PC-3 (cell line): Measurements from ENCODE around the gene CAV1. TPM values are rescaled to one million over a fixed set of nuclear protein-coding genes. Genes with fewer than 3 reads are reported as not detected.

Experiments used
- ATAC-seq: fragments of 200-7000 bp; cut with Tn5 transposase; 2 replicates; pipeline ENCODE4 v1.9.1; 2020; ENCODE audit warnings: mild to moderate bottlenecking, moderate library complexity
- BruUV-seq: library from RNA; stranded (reverse); fragments of 400-500 nt; replicated peaks from 2 replicates; lab custom pipeline; 2021; lab: Mats Ljungman, UMichigan
- CTCF ChIA-PET: fragments of 300-600 bp; sonication (Branson Sonifier 250); formaldehyde crosslinking; loops from one replicate; lab custom pipeline; 2022; ENCODE audit warnings: antibody characterized with exemption; lab: Charles Lee
- POLR2A ChIA-PET: fragments of 300-600 bp; sonication (Branson Sonifier 250); formaldehyde crosslinking; loops from one replicate; lab custom pipeline; 2022; ENCODE audit warnings: antibody characterized with exemption; ENCODE audit not compliant: unreplicated experiment; lab: Charles Lee
- DNase-seq: peaks from one replicate; pipeline ENCODE4 v3.0.0-alpha.2; 2015
- H2AFZ ChIP-seq: fragments of 300-600 bp; sonication (generic); 2 replicates; pipeline ENCODE4 v1.6.0; 2016; ENCODE audit warnings: antibody characterized with exemption, low read length
- H3F3A ChIP-seq: fragments of 300-600 bp; sonication (generic); one replicate; pipeline ENCODE4 v1.6.0; 2017; ENCODE audit warnings: antibody characterized with exemption, low read length, control low read depth, mild to moderate bottlenecking; ENCODE audit not compliant: unreplicated experiment
- H3K27ac ChIP-seq: fragments of 300-600 bp; sonication (generic); 2 replicates; pipeline ENCODE4 v1.5.1; 2016; ENCODE audit warnings: mild to moderate bottlenecking, low read length
- H3K27me3 ChIP-seq: fragments of 300-600 bp; sonication (generic); 2 replicates; pipeline ENCODE4 v1.6.1; 2016; ENCODE audit warnings: low read length, mixed read lengths
- H3K36me3 ChIP-seq: fragments of 300-600 bp; sonication (generic); 2 replicates; pipeline ENCODE4 v1.6.1; 2016; ENCODE audit warnings: low read depth, mixed run types, low read length, mixed read lengths
- H3K4me1 ChIP-seq: fragments of 300-600 bp; sonication (generic); 2 replicates; pipeline ENCODE4 v1.5.1; 2016; ENCODE audit warnings: low read length; ENCODE audit not compliant: insufficient read depth
- H3K4me2 ChIP-seq: fragments of 300-600 bp; sonication (generic); 2 replicates; pipeline ENCODE4 v1.6.0; 2016; ENCODE audit warnings: low read length
- H3K4me3 ChIP-seq: fragments of 300-600 bp; sonication (generic); 2 replicates; pipeline ENCODE4 v1.5.1; 2016; ENCODE audit warnings: mild to moderate bottlenecking, low read length, mixed read lengths
- H3K79me2 ChIP-seq: fragments of 300-600 bp; sonication (generic); 2 replicates; pipeline ENCODE4 v1.6.1; 2017; ENCODE audit warnings: low read length, mixed read lengths
- H3K9ac ChIP-seq: fragments of 300-600 bp; sonication (generic); 2 replicates; pipeline ENCODE4 v1.6.0; 2016; ENCODE audit warnings: mild to moderate bottlenecking, low read length
- H3K9me2 ChIP-seq: fragments of 300-600 bp; sonication (generic); replicated peaks from 2 replicates; pipeline ENCODE4 v1.6.1; 2016; ENCODE audit warnings: mixed run types, low read length, mixed read lengths
- H3K9me3 ChIP-seq: fragments of 300-600 bp; sonication (generic); 2 replicates; pipeline ENCODE4 v1.6.1; 2016; ENCODE audit warnings: low read length, mixed read lengths
- H4K20me1 ChIP-seq: fragments of 300-600 bp; sonication (generic); 2 replicates; pipeline ENCODE4 v1.6.1; 2016; ENCODE audit warnings: low read length, mixed read lengths
- EZH2 ChIP-seq: fragments of 300-600 bp; sonication (generic); IDR thresholded peaks from one replicate; pipeline ENCODE4 v1.6.1; 2017; ENCODE audit warnings: antibody characterized with exemption, mild to moderate bottlenecking, low read length; ENCODE audit not compliant: unreplicated experiment
- EZH2phosphoT487 ChIP-seq: fragments of 300-600 bp; sonication (generic); IDR thresholded peaks from 2 replicates; pipeline ENCODE4 v1.6.1; 2018; ENCODE audit warnings: mild to moderate bottlenecking, antibody characterized with exemption, low read length, borderline replicate concordance
- intact Hi-C: fragments of 100-400 bp; cut with micrococcal nuclease; formaldehyde crosslinking; loops from 2 replicates; pipeline ENCODE4 v1.9.0; 2023
- total RNA-seq: library from RNA; depleted of rRNA; stranded (reverse); fragments of >200 nt; gene quantifications from 2 replicates; pipeline ENCODE4 v1.2.3, GENCODE V29; 2014
- TF ChIP-seq, protein P1 (sequence below): fragments of 300-600 bp; sonication (generic); conservative IDR thresholded peaks from 2 replicates; pipeline ENCODE4 v1.5.1; 2017; ENCODE audit warnings: antibody characterized with exemption, low read depth, mild to moderate bottlenecking, low read length

The CAV1 gene
- total RNA-seq, 1 experiment from 2014 or later: 284 TPM

- no peaks in the 10 kb centered on the region for H3K9me3 ChIP-seq
- TF ChIP-seq EZH2phosphoT487 (no peak), EZH2 (no peak)
- TF ChIP-seq, protein P1, sequence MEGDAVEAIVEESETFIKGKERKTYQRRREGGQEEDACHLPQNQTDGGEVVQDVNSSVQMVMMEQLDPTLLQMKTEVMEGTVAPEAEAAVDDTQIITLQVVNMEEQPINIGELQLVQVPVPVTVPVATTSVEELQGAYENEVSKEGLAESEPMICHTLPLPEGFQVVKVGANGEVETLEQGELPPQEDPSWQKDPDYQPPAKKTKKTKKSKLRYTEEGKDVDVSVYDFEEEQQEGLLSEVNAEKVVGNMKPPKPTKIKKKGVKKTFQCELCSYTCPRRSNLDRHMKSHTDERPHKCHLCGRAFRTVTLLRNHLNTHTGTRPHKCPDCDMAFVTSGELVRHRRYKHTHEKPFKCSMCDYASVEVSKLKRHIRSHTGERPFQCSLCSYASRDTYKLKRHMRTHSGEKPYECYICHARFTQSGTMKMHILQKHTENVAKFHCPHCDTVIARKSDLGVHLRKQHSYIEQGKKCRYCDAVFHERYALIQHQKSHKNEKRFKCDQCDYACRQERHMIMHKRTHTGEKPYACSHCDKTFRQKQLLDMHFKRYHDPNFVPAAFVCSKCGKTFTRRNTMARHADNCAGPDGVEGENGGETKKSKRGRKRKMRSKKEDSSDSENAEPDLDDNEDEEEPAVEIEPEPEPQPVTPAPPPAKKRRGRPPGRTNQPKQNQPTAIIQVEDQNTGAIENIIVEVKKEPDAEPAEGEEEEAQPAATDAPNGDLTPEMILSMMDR: no peak
- ATAC-seq (no peak), DNase-seq (peak; percentile 29)
- H3K36me3 ChIP-seq: peaks cover 20% of the 10 kb centered on the region
- no peaks in the 10 kb centered on the region for H4K20me1 ChIP-seq
- no TSS peak for BruUV-seq
- H3K4me1 ChIP-seq: peaks cover 30% of the 10 kb centered on the region
- H3F3A ChIP-seq: no peaks in the 10 kb centered on the region
- CTCF ChIA-PET: interaction anchor here (1.2 kb wide), 1 partner anchor 25 kb away, joined by 4 read pairs; no protein-coding TSS in a partner anchor
- POLR2A ChIA-PET: interaction anchor here (0.6 to 0.7 kb wide), 2 partner anchors 24 to 77 kb away, joined by 3 to 5 read pairs; no protein-coding TSS in a partner anchor
- no peak overlapping the region for H2AFZ ChIP-seq
- intact Hi-C loops: no loop called here
- peak overlapping the region; percentile 92 for H3K4me2 ChIP-seq
- H3K9ac ChIP-seq: peak overlapping the region; percentile 91; the same call in 1 of the 2 replicates
- peak overlapping the region; percentile 89 for H3K4me3 ChIP-seq
- H3K27ac ChIP-seq: peak overlapping the region; percentile 79
- H3K79me2 ChIP-seq: peaks cover 68% of the 10 kb centered on the region
- H3K9me2 ChIP-seq: no peaks in the 10 kb centered on the region
- H3K27me3 ChIP-seq: no peaks in the 10 kb centered on the region
These were observed 23.2 kb upstream of the CAV1 start for GRCh38 chr7:116501425-116502167.

DNA sequence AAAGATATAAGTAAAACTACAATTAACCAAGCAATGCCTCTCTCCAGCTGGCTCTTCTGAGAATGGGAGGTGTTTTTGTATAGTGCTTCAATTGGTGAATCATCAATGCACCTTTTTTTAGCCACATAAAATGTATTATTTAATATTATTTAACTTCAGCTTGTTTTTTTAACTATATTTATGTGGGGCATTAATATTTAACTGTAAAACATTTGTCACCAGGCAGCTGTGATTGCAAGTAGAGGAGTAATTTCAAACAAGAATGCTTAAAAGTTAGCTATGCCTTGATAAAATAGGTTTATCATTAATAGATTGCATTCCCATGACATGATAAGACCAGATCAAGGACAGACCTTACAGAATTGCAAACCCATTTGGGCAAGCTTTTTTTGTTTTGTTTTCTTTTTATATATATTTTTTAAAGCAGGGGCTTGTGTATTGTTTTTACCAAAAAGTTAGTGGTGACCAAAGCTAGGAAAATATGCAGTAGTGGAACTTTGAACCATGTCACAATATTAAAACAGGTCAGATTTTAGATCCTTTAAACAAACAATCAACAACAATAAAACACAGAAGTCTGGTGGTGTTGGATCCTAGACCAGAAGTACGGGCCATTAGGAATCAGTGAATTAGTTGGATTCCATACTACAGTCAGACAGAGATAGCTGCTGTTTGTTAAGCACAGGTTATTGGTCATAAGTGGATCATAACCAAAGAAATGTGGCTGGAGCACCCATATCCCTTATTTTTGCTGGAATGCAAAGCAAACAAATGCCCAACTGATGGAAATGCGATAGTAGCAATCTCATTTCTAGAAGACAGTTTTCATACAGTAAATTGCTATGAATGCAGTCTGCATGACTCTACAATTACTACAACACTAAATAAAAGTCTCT is 22.4 kb upstream of the CAV1 start:
- H3K9me2 ChIP-seq: no peaks in the 10 kb centered on the region
- peaks cover 23% of the 10 kb centered on the region for H3K36me3 ChIP-seq
- H3K27me3 ChIP-seq: no peaks in the 10 kb centered on the region
- TF ChIP-seq EZH2 (no peak), EZH2phosphoT487 (no peak)
- TF ChIP-seq, protein P1: no peak
- intact Hi-C loops: no loop called here
- peak overlapping the region; percentile 89 for H3K4me3 ChIP-seq
- DNase-seq (no peak), ATAC-seq (no peak)
- H3F3A ChIP-seq: no peaks in the 10 kb centered on the region
- peaks cover 30% of the 10 kb centered on the region for H3K4me1 ChIP-seq
- CTCF ChIA-PET: interaction anchor here (1.2 kb wide), 1 partner anchor 24 kb away, joined by 4 read pairs; no protein-coding TSS in a partner anchor
- peaks cover 68% of the 10 kb centered on the region for H3K79me2 ChIP-seq
- BruUV-seq: no TSS peak
- no peaks in the 10 kb centered on the region for H3K9me3 ChIP-seq
- H3K4me2 ChIP-seq: peak overlapping the region; percentile 92
- no peak overlapping the region for H2AFZ ChIP-seq
- peak overlapping the region; percentile 91; the same call in 1 of the 2 replicates for H3K9ac ChIP-seq
- POLR2A ChIA-PET: interaction anchor here (0.6 kb wide), 2 partner anchors 23 to 24 kb away, joined by 3 to 5 read pairs; no protein-coding TSS in a partner anchor
- no peak overlapping the region for H3K27ac ChIP-seq
- H4K20me1 ChIP-seq: no peaks in the 10 kb centered on the region
